Naive thymus-derived CD4-positive, alpha-beta T cell (primary cell): ENCODE data around the gene PDE9A. TPM values are rescaled to one million over a fixed set of nuclear protein-coding genes. Genes with fewer than 3 reads are reported as not detected.

Source experiments
- ATAC-seq: fragments of 150-1000 bp; cut with Tn5 transposase; 2 replicates; pipeline ENCODE4 v1.10.0; 2021; ENCODE audit warnings: mild to moderate bottlenecking, moderate library complexity
- CTCF ChIA-PET: fragments of 350-600 bp; sonication (Branson Sonifier 250); formaldehyde crosslinking; loops from one replicate; lab custom pipeline; 2021; ENCODE audit warnings: antibody characterized with exemption; lab: Charles Lee
- POLR2A ChIA-PET: fragments of 350-600 bp; sonication (Branson Sonifier 250); formaldehyde crosslinking; loops from one replicate; lab custom pipeline; 2021; ENCODE audit warnings: antibody characterized with exemption, inconsistent platforms; lab: Charles Lee
- DNase-seq, 9 donors: peaks; one replicate each; pipeline versions ENCODE4 v3.0.0 to v3.0.0-alpha.2; 2020 to 2022; ENCODE audit warnings: mixed read lengths in 1 of 9
- H3K27ac ChIP-seq: one replicate; pipeline ENCODE4 v1.7.0; 2013; ENCODE audit warnings: mild to moderate bottlenecking, low read depth, low read length, moderate library complexity
- H3K27me3 ChIP-seq, 2 donors: one replicate each; pipeline ENCODE4 v1.7.0; 2013; ENCODE audit warnings: low read length in 2 of 2, mild to moderate bottlenecking in 2 of 2, moderate library complexity in 2 of 2; ENCODE audit not compliant: control insufficient read depth in 2 of 2, insufficient read depth in 2 of 2
- H3K36me3 ChIP-seq, 3 experiments: 1 replicate in 2 of 3; 2 replicates in 1 of 3; pipeline ENCODE4 v1.7.0; 2013; ENCODE audit warnings: low read length in 3 of 3, mild to moderate bottlenecking in 3 of 3, moderate library complexity in 1 of 3; ENCODE audit not compliant: insufficient read depth in 3 of 3, control insufficient read depth in 2 of 3
- H3K4me1 ChIP-seq, 2 donors: one replicate each; pipeline ENCODE4 v1.7.0; 2013; ENCODE audit warnings: low read length in 2 of 2, mild to moderate bottlenecking in 2 of 2, moderate library complexity in 1 of 2; ENCODE audit not compliant: control insufficient read depth in 2 of 2, insufficient read depth in 2 of 2
- H3K4me3 ChIP-seq: 2 replicates; pipeline ENCODE4 v1.7.0; 2013; ENCODE audit warnings: mild to moderate bottlenecking, low read length
- H3K9me3 ChIP-seq, 3 experiments: 1 replicate in 2 of 3; 2 replicates in 1 of 3; pipeline ENCODE4 v1.7.0; 2013; ENCODE audit warnings: low read length in 3 of 3; ENCODE audit not compliant: control insufficient read depth in 2 of 3
- H3K27ac Mint-ChIP-seq, 9 donors: one replicate each; pipeline ENCODE4 v1.8.0; 2020 to 2022; ENCODE audit warnings: mixed read lengths in 9 of 9, mild to moderate bottlenecking in 8 of 9, moderate library complexity in 5 of 9, inconsistent platforms in 2 of 9
- H3K27me3 Mint-ChIP-seq, 5 donors: one replicate each; pipeline ENCODE4 v1.8.0; 2021 to 2022; ENCODE audit warnings: mixed read lengths in 5 of 5, mild to moderate bottlenecking in 1 of 5
- H3K36me3 Mint-ChIP-seq, 5 donors: one replicate each; pipeline ENCODE4 v1.8.0; 2020 to 2022; ENCODE audit warnings: mixed read lengths in 5 of 5, mild to moderate bottlenecking in 3 of 5, inconsistent platforms in 1 of 5
- H3K4me1 Mint-ChIP-seq, 7 donors: one replicate each; pipeline ENCODE4 v1.8.0; 2020 to 2022; ENCODE audit warnings: mixed read lengths in 7 of 7, mild to moderate bottlenecking in 3 of 7, inconsistent platforms in 1 of 7
- H3K4me3 Mint-ChIP-seq, 10 donors: one replicate each; pipeline ENCODE4 v1.8.0; 2020 to 2022; ENCODE audit warnings: mild to moderate bottlenecking in 10 of 10, mixed read lengths in 10 of 10, moderate library complexity in 6 of 10, inconsistent platforms in 2 of 10
- H3K9me3 Mint-ChIP-seq, 11 donors: one replicate each; pipeline ENCODE4 v1.8.0; 2020 to 2022; ENCODE audit warnings: mixed read lengths in 11 of 11, mild to moderate bottlenecking in 4 of 11, inconsistent platforms in 1 of 11, moderate library complexity in 1 of 11
- intact Hi-C, 2 donors: fragments of 100-400 bp; cut with micrococcal nuclease; formaldehyde crosslinking; loops; one replicate each; pipeline ENCODE4 v1.15.1; 2023
- polyA plus RNA-seq, 2 donors: library from polyadenylated mRNA; unstranded; fragments of 300-500 nt; fragmentation: Illumina TruSeq; gene quantifications; one replicate each; pipeline ENCODE4 v1.2.3, GENCODE V29; 2021
- total RNA-seq, 6 experiments: library from RNA in 5 of 6; stranded (reverse) in 5 of 6; gene quantifications; 1 replicate in 5 of 6; 2 replicates in 1 of 6; pipeline ENCODE4 v1.2.3 and lab custom pipeline; 2021 to 2026

The PDE9A gene
- total and polyA plus RNA-seq, 7 experiments from 2014 or later = 5.9 to 18.4 (median 14.7) TPM

- H3K27ac ChIP-seq = no peak overlapping the region
- ATAC-seq (no peak), DNase-seq (peak in 1 of 9 donors; percentile 20)
- ChIA-PET CTCF (no interaction called here), POLR2A (interaction anchor here (0.7 to 5.3 kb wide), 2 partner anchors 12 to 1372 kb away, joined by 3 to 35 read pairs; partner anchors contain the start of gene MX2)
- no peaks in the 10 kb centered on the region for H3K9me3 ChIP-seq
- H3K4me3 ChIP-seq = no peak overlapping the region
- H3K27me3 Mint-ChIP-seq = peaks cover 0 to 1% (median 0%) of the 10 kb centered on the region in 5 donors
- peaks cover 13 to 33% of the 10 kb centered on the region in 2 donors for H3K4me1 ChIP-seq
- H3K4me3 Mint-ChIP-seq = peak overlapping the region in 4 of 10 donors; percentile 33 to 79 (median 41)
- intact Hi-C loops = loop anchor here in 1 of 2 donors (5.0 kb wide), 1 partner anchor 52 kb away; no protein-coding TSS in a partner anchor
- peak overlapping the region in 6 of 9 donors; percentile 39 to 100 (median 86) for H3K27ac Mint-ChIP-seq
- peaks cover 0 to 19% (median under 1%) of the 10 kb centered on the region in 3 experiments for H3K36me3 ChIP-seq
- no peaks in the 10 kb centered on the region for H3K27me3 ChIP-seq
- H3K9me3 Mint-ChIP-seq = peaks cover 0 to 3% (median 0%) of the 10 kb centered on the region in 11 donors
- H3K4me1 Mint-ChIP-seq = peaks cover 9 to 68% (median 45%) of the 10 kb centered on the region in 7 donors
- H3K36me3 Mint-ChIP-seq = peaks cover 10 to 55% (median 25%) of the 10 kb centered on the region in 5 donors
These were observed 81.0 kb downstream of the PDE9A start for GRCh38 chr21:42734323-42734971.

DNA sequence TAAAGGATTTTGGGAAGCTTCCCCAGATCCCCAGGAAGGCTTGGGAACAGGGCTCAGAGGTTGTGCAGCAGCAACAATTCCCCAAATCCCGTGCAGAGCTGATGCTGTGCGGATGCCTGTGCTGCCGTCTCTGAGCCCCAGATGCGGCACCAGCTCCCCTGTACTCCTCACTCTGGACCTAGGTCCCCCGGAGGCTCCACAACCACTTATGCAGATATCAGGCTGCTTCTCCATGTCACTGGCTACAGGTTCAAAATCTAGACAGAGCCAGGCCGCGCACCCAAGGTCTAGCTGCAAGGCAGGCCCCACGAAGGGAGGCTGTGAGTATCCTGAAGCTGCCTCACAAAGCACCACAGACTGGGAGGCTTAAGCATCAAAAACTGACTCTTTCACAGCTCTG lies 81.6 kb downstream of the PDE9A start:
- no peaks in the 10 kb centered on the region for H3K27me3 Mint-ChIP-seq
- peaks cover 6 to 52% (median 21%) of the 10 kb centered on the region in 5 donors for H3K36me3 Mint-ChIP-seq
- Histone ChIP-seq H3K4me1 (peaks cover 13 to 33% of the 10 kb centered on the region in 2 donors), H3K27me3 (no peaks in the 10 kb centered on the region), H3K27ac (no peak overlapping the region), H3K4me3 (no peak overlapping the region), H3K36me3 (peaks cover 0 to 19% (median 3%) of the 10 kb centered on the region in 3 experiments), H3K9me3 (no peaks in the 10 kb centered on the region)
- ChIA-PET POLR2A (interaction anchor here (0.7 to 5.3 kb wide), 2 partner anchors 12 to 1373 kb away, joined by 3 to 35 read pairs; partner anchors contain the start of gene MX2), CTCF (no interaction called here)
- H3K4me3 Mint-ChIP-seq = peak overlapping the region in 1 of 10 donors; percentile 33
- peak overlapping the region in 4 of 9 donors; percentile 44 to 100 (median 82) for H3K27ac Mint-ChIP-seq
- ATAC-seq (no peak), DNase-seq (peak in 1 of 9 donors; percentile 19)
- peaks cover 9 to 65% (median 47%) of the 10 kb centered on the region in 7 donors for H3K4me1 Mint-ChIP-seq
- intact Hi-C loops = no loop called here
- no peaks in the 10 kb centered on the region for H3K9me3 Mint-ChIP-seq

- Histone ChIP-seq H3K4me1 (peaks cover 13 to 33% of the 10 kb centered on the region in 2 donors), H3K27ac (no peak overlapping the region), H3K27me3 (no peaks in the 10 kb centered on the region), H3K9me3 (no peaks in the 10 kb centered on the region), H3K4me3 (no peak overlapping the region), H3K36me3 (peaks cover 0 to 19% (median 3%) of the 10 kb centered on the region in 3 experiments)
- intact Hi-C loops = no loop called here
- Mint-ChIP-seq H3K27me3 (no peaks in the 10 kb centered on the region), H3K36me3 (peaks cover 6 to 52% (median 25%) of the 10 kb centered on the region in 5 donors), H3K9me3 (no peaks in the 10 kb centered on the region), H3K4me1 (peaks cover 9 to 65% (median 51%) of the 10 kb centered on the region in 7 donors), H3K4me3 (peak overlapping the region in 1 of 10 donors; percentile 37), H3K27ac (peak overlapping the region in 7 of 9 donors; percentile 28 to 100 (median 97))
- ATAC-seq (no peak), DNase-seq (peak in 1 of 9 donors; percentile 14)
- ChIA-PET CTCF (no interaction called here), POLR2A (interaction anchor here (5.3 kb wide), 1 partner anchor 11 kb away, joined by 35 read pairs; no protein-coding TSS in a partner anchor)
These were observed 82.5 kb downstream of the PDE9A start for GRCh38 chr21:42735944-42736343.

- Histone ChIP-seq H3K36me3 (peaks cover 0 to 17% (median 3%) of the 10 kb centered on the region in 3 experiments), H3K27ac (peak overlapping the region; percentile 78), H3K4me1 (peaks cover 13 to 33% of the 10 kb centered on the region in 2 donors), H3K4me3 (no peak overlapping the region), H3K27me3 (no peaks in the 10 kb centered on the region), H3K9me3 (no peaks in the 10 kb centered on the region)
- CTCF ChIA-PET = no interaction called here
- Mint-ChIP-seq H3K36me3 (peaks cover 6 to 52% (median 24%) of the 10 kb centered on the region in 5 donors), H3K27me3 (no peaks in the 10 kb centered on the region), H3K4me1 (peaks cover 9 to 65% (median 51%) of the 10 kb centered on the region in 7 donors), H3K4me3 (peak overlapping the region in 2 of 10 donors; percentile 25 to 78), H3K9me3 (no peaks in the 10 kb centered on the region), H3K27ac (peak overlapping the region in 8 of 9 donors; percentile 97 to 100 (median 99))
- POLR2A ChIA-PET = interaction anchor here (0.7 to 5.3 kb wide), 4 partner anchors 10 to 91 kb away, joined by 4 to 35 read pairs (median 6); no protein-coding TSS in a partner anchor
- peak in 1 of 9 donors; percentile 16 for DNase-seq
- intact Hi-C loops = no loop called here
- no peak for ATAC-seq
These were observed 83.4 kb downstream of the PDE9A start for GRCh38 chr21:42736646-42737350.

DNA sequence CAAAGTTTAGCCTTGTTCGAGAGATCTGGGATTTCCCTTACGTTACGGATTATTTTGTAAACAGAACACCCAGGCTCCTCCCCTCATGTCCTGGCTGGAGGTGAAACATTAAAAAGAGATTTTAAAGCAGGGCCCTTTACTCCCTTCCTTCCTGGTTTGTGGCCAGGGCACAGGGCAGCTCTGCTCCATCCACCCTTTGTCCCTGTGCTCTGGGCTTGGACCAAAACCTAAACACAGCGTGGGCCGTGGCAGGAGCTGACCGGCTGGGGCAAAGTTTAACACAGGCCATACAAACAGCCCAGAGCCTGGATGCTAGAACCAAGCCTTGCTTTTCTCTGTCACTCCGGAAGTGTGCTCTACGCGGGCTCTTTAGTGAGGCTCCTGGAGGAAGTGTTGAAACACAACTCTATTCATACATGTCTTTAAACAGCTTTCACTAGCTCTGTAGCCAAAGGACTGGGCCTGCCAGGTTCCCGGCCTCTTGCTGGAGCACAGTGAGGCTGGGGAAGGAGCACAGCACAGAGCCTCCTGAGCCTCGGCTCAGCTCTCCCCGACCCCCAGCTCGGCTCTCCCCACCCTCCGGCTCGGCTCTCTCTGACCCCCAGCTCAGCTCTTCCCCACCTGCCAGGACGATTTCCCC lies 84.7 kb downstream of the PDE9A start:
- H3K4me3 Mint-ChIP-seq = peak overlapping the region in 9 of 10 donors; percentile 70 to 86 (median 80)
- Histone ChIP-seq H3K36me3 (peaks cover 0 to 9% (median 3%) of the 10 kb centered on the region in 3 experiments), H3K27ac (peak overlapping the region; percentile 78), H3K4me3 (peak overlapping the region; percentile 43), H3K27me3 (no peaks in the 10 kb centered on the region), H3K4me1 (peaks cover 13 to 33% of the 10 kb centered on the region in 2 donors), H3K9me3 (no peaks in the 10 kb centered on the region)
- H3K27me3 Mint-ChIP-seq = no peaks in the 10 kb centered on the region
- peaks cover 6 to 47% (median 18%) of the 10 kb centered on the region in 5 donors for H3K36me3 Mint-ChIP-seq
- ChIA-PET POLR2A (interaction anchor here (0.7 to 5.3 kb wide), 6 partner anchors 9 to 90 kb away, joined by 3 to 35 read pairs (median 4); no protein-coding TSS in a partner anchor), CTCF (interaction anchor here (1.0 kb wide), 2 partner anchors 43 to 95 kb away, joined by 3 to 5 read pairs; no protein-coding TSS in a partner anchor)
- peak; percentile 88 for ATAC-seq
- H3K4me1 Mint-ChIP-seq = peaks cover 9 to 61% (median 53%) of the 10 kb centered on the region in 7 donors
- H3K9me3 Mint-ChIP-seq = no peaks in the 10 kb centered on the region
- peak overlapping the region; percentile 68 to 100 (median 99) for H3K27ac Mint-ChIP-seq
- intact Hi-C loops = loop anchor here in 1 of 2 donors (1.0 kb wide), 1 partner anchor 9 kb away; no protein-coding TSS in a partner anchor
- peak in 7 of 9 donors; percentile 39 to 76 (median 61) for DNase-seq
